ENCODE results near the gene HLA-A. TPM values are rescaled to one million over a fixed set of nuclear protein-coding genes. Genes with fewer than 3 reads are reported as not detected.

HLA-A gene
- total and polyA plus RNA-seq, 9 of the 15 experiments (the other 6 are each of a cell fraction or from before 2014, with no cell fraction given): 0.46 to 3.3 TPM; not detected in 7

DNA sequence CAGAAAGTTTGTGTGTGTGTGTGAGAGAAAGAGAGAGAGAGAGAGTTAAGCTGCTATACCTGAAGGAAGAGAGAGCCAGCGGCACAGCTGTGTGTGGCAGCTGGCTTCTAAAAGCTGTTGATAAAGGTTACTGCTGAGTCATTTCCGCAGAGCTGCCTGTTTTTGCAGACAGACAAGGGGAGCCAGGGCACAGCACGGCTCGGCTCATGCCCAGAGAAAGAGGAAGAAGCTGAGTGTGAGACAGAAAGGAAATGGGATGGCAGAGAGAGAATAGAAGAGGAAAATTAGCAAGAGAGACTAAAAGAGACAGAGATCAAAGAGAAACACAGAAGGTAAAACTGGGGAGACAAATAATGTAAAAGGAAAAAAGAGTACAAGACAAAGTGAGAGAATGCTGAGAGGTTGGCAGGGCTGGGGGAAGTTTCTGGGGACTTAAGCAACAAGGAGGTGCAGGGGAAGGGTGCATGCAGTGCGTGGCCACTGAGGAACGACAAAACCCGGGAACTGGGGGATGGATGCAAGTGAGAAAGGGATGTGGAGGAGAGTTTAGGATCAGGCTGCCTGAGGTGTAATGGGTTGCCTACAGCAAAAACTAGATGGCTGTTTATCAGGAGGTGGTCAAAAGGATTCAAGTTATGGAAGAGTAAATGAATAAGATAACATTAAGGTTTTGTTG lies 22.7 kb downstream of the HLA-A start (continued):
- TF ChIP-seq, protein P1, sequence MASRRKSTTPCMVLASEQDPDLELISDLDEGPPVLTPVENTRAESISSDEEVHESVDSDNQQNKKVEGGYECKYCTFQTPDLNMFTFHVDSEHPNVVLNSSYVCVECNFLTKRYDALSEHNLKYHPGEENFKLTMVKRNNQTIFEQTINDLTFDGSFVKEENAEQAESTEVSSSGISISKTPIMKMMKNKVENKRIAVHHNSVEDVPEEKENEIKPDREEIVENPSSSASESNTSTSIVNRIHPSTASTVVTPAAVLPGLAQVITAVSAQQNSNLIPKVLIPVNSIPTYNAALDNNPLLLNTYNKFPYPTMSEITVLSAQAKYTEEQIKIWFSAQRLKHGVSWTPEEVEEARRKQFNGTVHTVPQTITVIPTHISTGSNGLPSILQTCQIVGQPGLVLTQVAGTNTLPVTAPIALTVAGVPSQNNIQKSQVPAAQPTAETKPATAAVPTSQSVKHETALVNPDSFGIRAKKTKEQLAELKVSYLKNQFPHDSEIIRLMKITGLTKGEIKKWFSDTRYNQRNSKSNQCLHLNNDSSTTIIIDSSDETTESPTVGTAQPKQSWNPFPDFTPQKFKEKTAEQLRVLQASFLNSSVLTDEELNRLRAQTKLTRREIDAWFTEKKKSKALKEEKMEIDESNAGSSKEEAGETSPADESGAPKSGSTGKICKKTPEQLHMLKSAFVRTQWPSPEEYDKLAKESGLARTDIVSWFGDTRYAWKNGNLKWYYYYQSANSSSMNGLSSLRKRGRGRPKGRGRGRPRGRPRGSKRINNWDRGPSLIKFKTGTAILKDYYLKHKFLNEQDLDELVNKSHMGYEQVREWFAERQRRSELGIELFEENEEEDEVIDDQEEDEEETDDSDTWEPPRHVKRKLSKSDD (conservative IDR thresholded peaks at IDR 0.05; ENCODE audit: low read length): no peak
- TF ChIP-seq, protein P2, sequence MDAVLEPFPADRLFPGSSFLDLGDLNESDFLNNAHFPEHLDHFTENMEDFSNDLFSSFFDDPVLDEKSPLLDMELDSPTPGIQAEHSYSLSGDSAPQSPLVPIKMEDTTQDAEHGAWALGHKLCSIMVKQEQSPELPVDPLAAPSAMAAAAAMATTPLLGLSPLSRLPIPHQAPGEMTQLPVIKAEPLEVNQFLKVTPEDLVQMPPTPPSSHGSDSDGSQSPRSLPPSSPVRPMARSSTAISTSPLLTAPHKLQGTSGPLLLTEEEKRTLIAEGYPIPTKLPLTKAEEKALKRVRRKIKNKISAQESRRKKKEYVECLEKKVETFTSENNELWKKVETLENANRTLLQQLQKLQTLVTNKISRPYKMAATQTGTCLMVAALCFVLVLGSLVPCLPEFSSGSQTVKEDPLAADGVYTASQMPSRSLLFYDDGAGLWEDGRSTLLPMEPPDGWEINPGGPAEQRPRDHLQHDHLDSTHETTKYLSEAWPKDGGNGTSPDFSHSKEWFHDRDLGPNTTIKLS (IDR thresholded peaks at IDR 0.05; ENCODE audit: borderline replicate concordance, low read depth): no peak
- TF ChIP-seq CBFA2T3 (IDR thresholded peaks at IDR 0.05): peak; percentile 98
- no peak for TF ChIP-seq ZBTB17 (CRISPR knock-in tag; IDR thresholded peaks at IDR 0.05)
- peak; percentile 99 for TF ChIP-seq DPF2 (IDR thresholded peaks at IDR 0.05)
- TF ChIP-seq FOXK1 (CRISPR knock-in tag; IDR thresholded peaks at IDR 0.05; ENCODE audit: borderline replicate concordance): no peak
- TF ChIP-seq, protein P3, sequence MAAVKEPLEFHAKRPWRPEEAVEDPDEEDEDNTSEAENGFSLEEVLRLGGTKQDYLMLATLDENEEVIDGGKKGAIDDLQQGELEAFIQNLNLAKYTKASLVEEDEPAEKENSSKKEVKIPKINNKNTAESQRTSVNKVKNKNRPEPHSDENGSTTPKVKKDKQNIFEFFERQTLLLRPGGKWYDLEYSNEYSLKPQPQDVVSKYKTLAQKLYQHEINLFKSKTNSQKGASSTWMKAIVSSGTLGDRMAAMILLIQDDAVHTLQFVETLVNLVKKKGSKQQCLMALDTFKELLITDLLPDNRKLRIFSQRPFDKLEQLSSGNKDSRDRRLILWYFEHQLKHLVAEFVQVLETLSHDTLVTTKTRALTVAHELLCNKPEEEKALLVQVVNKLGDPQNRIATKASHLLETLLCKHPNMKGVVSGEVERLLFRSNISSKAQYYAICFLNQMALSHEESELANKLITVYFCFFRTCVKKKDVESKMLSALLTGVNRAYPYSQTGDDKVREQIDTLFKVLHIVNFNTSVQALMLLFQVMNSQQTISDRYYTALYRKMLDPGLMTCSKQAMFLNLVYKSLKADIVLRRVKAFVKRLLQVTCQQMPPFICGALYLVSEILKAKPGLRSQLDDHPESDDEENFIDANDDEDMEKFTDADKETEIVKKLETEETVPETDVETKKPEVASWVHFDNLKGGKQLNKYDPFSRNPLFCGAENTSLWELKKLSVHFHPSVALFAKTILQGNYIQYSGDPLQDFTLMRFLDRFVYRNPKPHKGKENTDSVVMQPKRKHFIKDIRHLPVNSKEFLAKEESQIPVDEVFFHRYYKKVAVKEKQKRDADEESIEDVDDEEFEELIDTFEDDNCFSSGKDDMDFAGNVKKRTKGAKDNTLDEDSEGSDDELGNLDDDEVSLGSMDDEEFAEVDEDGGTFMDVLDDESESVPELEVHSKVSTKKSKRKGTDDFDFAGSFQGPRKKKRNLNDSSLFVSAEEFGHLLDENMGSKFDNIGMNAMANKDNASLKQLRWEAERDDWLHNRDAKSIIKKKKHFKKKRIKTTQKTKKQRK (IDR thresholded peaks at IDR 0.05; ENCODE audit: borderline replicate concordance, low read depth, low read length): no peak
- TF ChIP-seq, protein P4, sequence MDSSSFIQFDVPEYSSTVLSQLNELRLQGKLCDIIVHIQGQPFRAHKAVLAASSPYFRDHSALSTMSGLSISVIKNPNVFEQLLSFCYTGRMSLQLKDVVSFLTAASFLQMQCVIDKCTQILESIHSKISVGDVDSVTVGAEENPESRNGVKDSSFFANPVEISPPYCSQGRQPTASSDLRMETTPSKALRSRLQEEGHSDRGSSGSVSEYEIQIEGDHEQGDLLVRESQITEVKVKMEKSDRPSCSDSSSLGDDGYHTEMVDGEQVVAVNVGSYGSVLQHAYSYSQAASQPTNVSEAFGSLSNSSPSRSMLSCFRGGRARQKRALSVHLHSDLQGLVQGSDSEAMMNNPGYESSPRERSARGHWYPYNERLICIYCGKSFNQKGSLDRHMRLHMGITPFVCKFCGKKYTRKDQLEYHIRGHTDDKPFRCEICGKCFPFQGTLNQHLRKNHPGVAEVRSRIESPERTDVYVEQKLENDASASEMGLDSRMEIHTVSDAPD (CRISPR knock-in tag; IDR thresholded peaks at IDR 0.05): no peak
- TF ChIP-seq, protein P5, sequence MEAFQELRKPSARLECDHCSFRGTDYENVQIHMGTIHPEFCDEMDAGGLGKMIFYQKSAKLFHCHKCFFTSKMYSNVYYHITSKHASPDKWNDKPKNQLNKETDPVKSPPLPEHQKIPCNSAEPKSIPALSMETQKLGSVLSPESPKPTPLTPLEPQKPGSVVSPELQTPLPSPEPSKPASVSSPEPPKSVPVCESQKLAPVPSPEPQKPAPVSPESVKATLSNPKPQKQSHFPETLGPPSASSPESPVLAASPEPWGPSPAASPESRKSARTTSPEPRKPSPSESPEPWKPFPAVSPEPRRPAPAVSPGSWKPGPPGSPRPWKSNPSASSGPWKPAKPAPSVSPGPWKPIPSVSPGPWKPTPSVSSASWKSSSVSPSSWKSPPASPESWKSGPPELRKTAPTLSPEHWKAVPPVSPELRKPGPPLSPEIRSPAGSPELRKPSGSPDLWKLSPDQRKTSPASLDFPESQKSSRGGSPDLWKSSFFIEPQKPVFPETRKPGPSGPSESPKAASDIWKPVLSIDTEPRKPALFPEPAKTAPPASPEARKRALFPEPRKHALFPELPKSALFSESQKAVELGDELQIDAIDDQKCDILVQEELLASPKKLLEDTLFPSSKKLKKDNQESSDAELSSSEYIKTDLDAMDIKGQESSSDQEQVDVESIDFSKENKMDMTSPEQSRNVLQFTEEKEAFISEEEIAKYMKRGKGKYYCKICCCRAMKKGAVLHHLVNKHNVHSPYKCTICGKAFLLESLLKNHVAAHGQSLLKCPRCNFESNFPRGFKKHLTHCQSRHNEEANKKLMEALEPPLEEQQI (IDR thresholded peaks at IDR 0.05): peak; percentile 77; the same call in 1 of the 2 replicates
- TF ChIP-seq ZNF174 (CRISPR knock-in tag; IDR thresholded peaks at IDR 0.05): no peak
- TF ChIP-seq, protein P6, sequence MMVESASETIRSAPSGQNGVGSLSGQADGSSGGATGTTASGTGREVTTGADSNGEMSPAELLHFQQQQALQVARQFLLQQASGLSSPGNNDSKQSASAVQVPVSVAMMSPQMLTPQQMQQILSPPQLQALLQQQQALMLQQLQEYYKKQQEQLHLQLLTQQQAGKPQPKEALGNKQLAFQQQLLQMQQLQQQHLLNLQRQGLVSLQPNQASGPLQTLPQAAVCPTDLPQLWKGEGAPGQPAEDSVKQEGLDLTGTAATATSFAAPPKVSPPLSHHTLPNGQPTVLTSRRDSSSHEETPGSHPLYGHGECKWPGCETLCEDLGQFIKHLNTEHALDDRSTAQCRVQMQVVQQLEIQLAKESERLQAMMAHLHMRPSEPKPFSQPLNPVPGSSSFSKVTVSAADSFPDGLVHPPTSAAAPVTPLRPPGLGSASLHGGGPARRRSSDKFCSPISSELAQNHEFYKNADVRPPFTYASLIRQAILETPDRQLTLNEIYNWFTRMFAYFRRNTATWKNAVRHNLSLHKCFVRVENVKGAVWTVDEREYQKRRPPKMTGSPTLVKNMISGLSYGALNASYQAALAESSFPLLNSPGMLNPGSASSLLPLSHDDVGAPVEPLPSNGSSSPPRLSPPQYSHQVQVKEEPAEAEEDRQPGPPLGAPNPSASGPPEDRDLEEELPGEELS (CRISPR knock-in tag; IDR thresholded peaks at IDR 0.05; ENCODE audit: borderline replicate concordance): no peak
- no peak for TF ChIP-seq ZNF217 (CRISPR knock-in tag; IDR thresholded peaks at IDR 0.05)
- no peak for TF ChIP-seq ZNF764 (CRISPR knock-in tag; IDR thresholded peaks at IDR 0.05; ENCODE audit: low read depth)
